IPS DF 6.9 (cell line): ENCODE data around the gene PRSS33.

ENCODE experiments used
- DNase-seq: peaks from one replicate; pipeline ENCODE4 v3.0.0-alpha.2; 2013; ENCODE audit warnings: low read depth, low spot score
- H3K27ac ChIP-seq: one replicate; pipeline ENCODE4 v1.5.1; 2013; ENCODE audit warnings: low read length, control low read depth
- H3K27me3 ChIP-seq: 2 replicates; pipeline ENCODE4 v1.6.1; 2013; ENCODE audit warnings: mild to moderate bottlenecking, low read length; ENCODE audit not compliant: control insufficient read depth, insufficient read depth
- H3K36me3 ChIP-seq: 2 replicates; pipeline ENCODE4 v1.6.1; 2013; ENCODE audit warnings: low read length; ENCODE audit not compliant: control insufficient read depth, insufficient read depth
- H3K4me1 ChIP-seq: 2 replicates; pipeline ENCODE4 v1.6.1; 2013; ENCODE audit warnings: low read length; ENCODE audit not compliant: control insufficient read depth, insufficient read depth
- H3K4me3 ChIP-seq: 2 replicates; pipeline ENCODE4 v1.5.1; 2013; ENCODE audit warnings: mild to moderate bottlenecking, low read length
- H3K9me3 ChIP-seq: 2 replicates; pipeline ENCODE4 v1.6.1; 2013; ENCODE audit warnings: low read length, inconsistent platforms; ENCODE audit not compliant: control insufficient read depth, insufficient read depth
- WGBS: extraction: QIAGEN DNeasy Blood & Tissue Kit; methylation state at CpG from one replicate; pipeline ENCODE4 v1.1.7; 2013; ENCODE audit warnings: mixed read lengths, missing lambda C conversion rate; ENCODE audit not compliant: insufficient read length, insufficient coverage; 5-methylcytosine and 5-hydroxymethylcytosine counted together

PRSS33 gene

DNA sequence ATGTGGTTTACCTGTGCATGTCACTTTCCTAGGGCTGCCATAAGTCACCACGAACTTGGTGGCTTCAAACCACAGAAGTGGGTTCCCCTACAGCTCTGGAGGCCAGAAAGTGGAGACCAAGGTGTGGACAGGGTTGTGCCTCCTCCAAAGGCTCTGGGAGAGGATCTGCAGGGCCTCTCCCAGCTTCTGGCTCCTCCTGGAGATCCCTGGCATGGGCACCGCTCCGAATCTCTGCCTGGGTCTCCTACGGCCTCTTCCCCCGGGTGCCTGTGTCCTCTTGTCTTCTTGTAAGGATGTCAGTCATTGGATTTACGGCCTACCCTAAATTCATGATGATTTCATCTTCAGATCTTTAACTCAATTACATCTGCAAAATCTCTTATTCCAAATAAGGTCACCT, 37.4 kb downstream of the PRSS33 start:
- no peaks in the 10 kb centered on the region for H3K9me3 ChIP-seq
- no peak for DNase-seq
- no peaks in the 10 kb centered on the region for H3K36me3 ChIP-seq
- no peak overlapping the region for H3K27ac ChIP-seq
- no peak overlapping the region for H3K4me3 ChIP-seq
- no peaks in the 10 kb centered on the region for H3K4me1 ChIP-seq
- WGBS, result no CpG with 5 or more reads among the region's 6 CpGs
- no peaks in the 10 kb centered on the region for H3K27me3 ChIP-seq

DNA sequence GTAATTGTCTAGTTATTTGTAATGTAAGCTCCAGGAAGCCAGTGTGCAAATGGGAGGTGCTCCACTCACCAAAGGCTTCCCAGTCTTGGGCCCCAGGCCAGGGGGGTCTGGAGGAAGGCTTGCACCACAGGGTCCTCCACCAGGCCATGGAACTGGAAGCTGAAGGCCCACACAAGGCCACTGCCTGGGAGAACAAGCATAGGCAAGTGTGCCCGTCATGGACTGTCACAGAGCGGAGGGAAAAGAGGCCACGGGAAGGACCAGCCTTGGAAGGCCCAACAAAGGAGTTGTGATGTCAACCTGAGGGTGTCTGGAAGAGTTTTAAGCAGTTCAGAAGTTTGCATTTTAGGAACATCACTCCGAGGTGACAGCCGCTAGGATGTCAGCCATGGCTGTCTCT, 37.9 kb downstream of the PRSS33 start:
- Histone ChIP-seq H3K9me3 (no peaks in the 10 kb centered on the region), H3K27ac (no peak overlapping the region), H3K27me3 (no peaks in the 10 kb centered on the region), H3K36me3 (no peaks in the 10 kb centered on the region), H3K4me3 (no peak overlapping the region), H3K4me1 (no peaks in the 10 kb centered on the region)
- no peak for DNase-seq
- no CpG with 5 or more reads among the region's 5 CpGs for WGBS

DNA sequence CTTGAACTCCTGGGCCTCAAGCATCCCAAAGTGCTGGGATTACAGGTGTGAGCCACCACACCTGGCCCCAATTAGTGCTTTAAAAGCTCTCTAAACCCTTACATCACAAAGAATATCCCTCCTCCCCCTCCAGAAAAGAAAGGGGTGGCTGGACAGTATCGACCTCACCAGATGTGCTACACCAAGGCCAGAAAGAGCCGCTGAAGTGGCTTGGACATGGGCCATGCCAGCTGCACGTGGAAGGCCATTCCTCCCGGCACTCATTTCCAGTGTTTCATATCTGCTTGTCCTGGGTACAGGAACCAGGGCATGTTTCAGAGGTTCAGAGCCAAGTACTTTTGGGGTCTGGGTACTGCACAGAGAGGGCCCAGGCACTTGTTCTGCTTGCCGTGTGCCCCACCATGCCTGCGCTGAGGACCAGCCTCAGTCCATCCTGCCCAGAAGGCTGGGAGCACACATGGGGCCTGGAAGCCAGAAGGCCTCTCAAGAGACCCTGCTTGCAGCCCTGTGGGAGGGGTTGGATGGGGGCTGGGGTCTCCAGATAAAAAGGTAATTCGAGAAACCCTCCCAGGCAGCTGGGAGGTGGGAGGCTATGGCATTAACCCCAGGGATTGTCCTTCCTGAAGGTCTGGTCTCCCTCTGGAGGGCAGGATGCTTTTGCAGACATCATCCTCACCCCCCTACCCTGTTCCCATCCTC, 38.5 kb downstream of the PRSS33 start:
- Histone ChIP-seq H3K4me1 (no peaks in the 10 kb centered on the region), H3K4me3 (no peak overlapping the region), H3K27me3 (no peaks in the 10 kb centered on the region), H3K9me3 (no peaks in the 10 kb centered on the region), H3K27ac (no peak overlapping the region), H3K36me3 (no peaks in the 10 kb centered on the region)
- no peak for DNase-seq
- no CpG with 5 or more reads among the region's 7 CpGs for WGBS

- WGBS, result no CpG with 5 or more reads among the region's 9 CpGs
- no peak for DNase-seq
- H3K9me3 ChIP-seq, result no peaks in the 10 kb centered on the region
These were observed 41.4 kb downstream of the PRSS33 start for GRCh38 chr16:2745961-2746360.

GRCh38 chr16:2745116-2745890, 42.1 kb downstream of the PRSS33 start:
- no peaks in the 10 kb centered on the region for H3K4me1 ChIP-seq
- DNase-seq, result no peak
- WGBS, result no CpG with 5 or more reads among the region's 15 CpGs

More at GRCh38 chr16:2745961-2746360, 41.4 kb downstream of the PRSS33 start:
- Histone ChIP-seq H3K36me3 (no peaks in the 10 kb centered on the region), H3K27me3 (no peaks in the 10 kb centered on the region), H3K4me1 (no peaks in the 10 kb centered on the region), H3K27ac (no peak overlapping the region), H3K4me3 (no peak overlapping the region)

GRCh38 chr16:2744711-2745110, 42.6 kb downstream of the PRSS33 start:
- no peaks in the 10 kb centered on the region for H3K9me3 ChIP-seq
- no CpG with 5 or more reads among the region's 6 CpGs for WGBS
- no peaks in the 10 kb centered on the region for H3K36me3 ChIP-seq
- no peaks in the 10 kb centered on the region for H3K27me3 ChIP-seq
- no peak for DNase-seq
- H3K4me3 ChIP-seq, result no peak overlapping the region
- H3K4me1 ChIP-seq, result no peaks in the 10 kb centered on the region
- H3K27ac ChIP-seq, result no peak overlapping the region

More at GRCh38 chr16:2745116-2745890, 42.1 kb downstream of the PRSS33 start:
- no peak overlapping the region for H3K27ac ChIP-seq
- no peak overlapping the region for H3K4me3 ChIP-seq
- no peaks in the 10 kb centered on the region for H3K27me3 ChIP-seq
- no peaks in the 10 kb centered on the region for H3K9me3 ChIP-seq
- no peaks in the 10 kb centered on the region for H3K36me3 ChIP-seq

DNA sequence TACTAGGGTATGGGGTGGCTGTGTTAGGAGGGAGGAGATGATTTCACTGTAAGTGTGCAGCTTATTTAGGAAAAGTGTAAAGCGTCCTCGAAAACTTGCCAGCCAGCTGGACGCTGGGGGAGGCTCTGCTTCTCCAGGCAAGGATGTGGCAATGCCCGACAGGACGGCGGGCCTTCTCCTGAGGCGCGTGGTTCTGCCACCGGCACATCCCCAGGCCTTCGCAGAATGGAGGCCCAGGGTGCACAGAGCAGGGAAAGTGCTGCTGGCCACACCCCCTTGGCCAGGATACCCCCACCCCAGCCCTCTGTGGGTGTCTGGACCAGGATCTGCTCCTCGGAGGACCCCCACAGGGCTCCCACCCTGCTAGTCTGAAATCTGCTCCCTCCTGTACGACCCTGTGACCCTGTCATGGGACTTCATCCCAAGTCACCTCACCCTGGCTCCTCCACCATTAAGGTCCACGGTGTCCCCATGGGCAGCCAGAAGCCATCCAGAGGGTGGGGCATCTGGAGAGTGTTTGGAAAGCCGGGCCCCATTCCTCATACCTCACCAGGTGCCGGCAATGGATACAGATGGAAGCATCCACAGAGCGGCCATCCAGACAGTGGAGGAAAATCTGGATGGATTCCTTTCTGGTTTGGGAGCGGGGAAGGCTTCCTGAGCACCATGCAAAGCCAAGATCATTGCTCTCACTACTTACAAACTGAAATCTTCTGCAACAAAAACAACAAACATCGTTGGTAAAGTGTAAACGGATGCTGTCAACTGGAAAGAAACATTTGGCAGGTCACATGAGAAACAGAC, 44.2 kb downstream of the PRSS33 start:
- H3K27ac ChIP-seq, result no peak overlapping the region
- no CpG with 5 or more reads among the region's 19 CpGs for WGBS
- no peaks in the 10 kb centered on the region for H3K4me1 ChIP-seq
- no peak for DNase-seq
- H3K9me3 ChIP-seq, result no peaks in the 10 kb centered on the region
- H3K27me3 ChIP-seq, result no peaks in the 10 kb centered on the region
- H3K4me3 ChIP-seq, result no peak overlapping the region
- no peaks in the 10 kb centered on the region for H3K36me3 ChIP-seq

DNA sequence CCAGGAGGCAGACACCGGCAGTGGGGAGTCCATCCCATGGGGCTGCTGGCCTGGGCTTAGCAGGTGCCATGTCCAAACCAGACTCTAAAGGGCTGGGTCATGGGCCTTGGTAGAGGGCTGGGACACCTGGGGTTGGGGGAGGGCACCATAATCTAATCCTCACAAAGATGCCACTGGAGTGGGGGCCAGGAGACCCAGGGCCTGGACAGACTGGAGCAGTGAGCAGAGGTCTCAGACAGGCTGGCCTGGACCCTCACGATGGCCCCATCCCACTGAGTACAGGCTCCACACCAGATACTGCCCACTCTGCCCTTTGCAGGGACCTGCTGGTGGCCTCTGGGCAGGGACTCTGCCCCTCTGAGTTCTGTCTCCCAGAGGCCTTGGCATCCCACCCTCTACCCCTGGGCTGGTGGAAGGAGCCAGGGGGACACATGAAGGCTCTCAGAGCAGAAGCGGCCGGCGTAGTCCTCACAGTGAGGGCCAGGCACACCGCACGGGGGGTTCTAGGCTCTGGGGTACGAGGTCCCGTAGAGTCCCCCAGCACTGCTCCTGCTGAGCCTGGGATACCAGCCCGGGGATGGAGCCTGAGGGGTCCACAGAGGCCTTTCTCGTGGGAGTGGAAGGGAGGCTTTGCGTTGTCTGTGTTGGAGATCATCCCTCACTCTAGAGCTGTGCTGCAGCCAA, 44.9 kb downstream of the PRSS33 start:
- Histone ChIP-seq H3K9me3 (no peaks in the 10 kb centered on the region), H3K27ac (no peak overlapping the region), H3K4me1 (no peaks in the 10 kb centered on the region), H3K4me3 (no peak overlapping the region), H3K36me3 (no peaks in the 10 kb centered on the region), H3K27me3 (no peaks in the 10 kb centered on the region)
- no CpG with 5 or more reads among the region's 12 CpGs for WGBS
- DNase-seq, result no peak

- Histone ChIP-seq H3K27me3 (no peaks in the 10 kb centered on the region), H3K27ac (no peak overlapping the region), H3K9me3 (no peaks in the 10 kb centered on the region), H3K4me1 (no peaks in the 10 kb centered on the region), H3K36me3 (no peaks in the 10 kb centered on the region), H3K4me3 (no peak overlapping the region)
- no CpG with 5 or more reads among the region's 4 CpGs for WGBS
- no peak for DNase-seq
These were observed 46.2 kb downstream of the PRSS33 start for GRCh38 chr16:2741168-2741567.

GRCh38 chr16:2740476-2740875, 46.9 kb downstream of the PRSS33 start:
- no peak overlapping the region for H3K4me3 ChIP-seq
- H3K4me1 ChIP-seq, result no peaks in the 10 kb centered on the region
- no CpG with 5 or more reads among the region's 6 CpGs for WGBS
- H3K9me3 ChIP-seq, result no peaks in the 10 kb centered on the region
- no peak overlapping the region for H3K27ac ChIP-seq
- no peaks in the 10 kb centered on the region for H3K27me3 ChIP-seq
- H3K36me3 ChIP-seq, result no peaks in the 10 kb centered on the region
- no peak for DNase-seq
